Astrocyte of the spinal cord (primary cell): ENCODE results near the gene NXPH4.

ENCODE experiments used
- DNase-seq: peaks from one replicate; pipeline ENCODE4 v3.0.0; 2011; ENCODE audit warnings: low read depth, low spot score
- H3K4me3 ChIP-seq: 2 replicates; pipeline ENCODE4 v1.5.1; 2011; ENCODE audit warnings: low read depth, mild to moderate bottlenecking, low read length, moderate library complexity
- CTCF ChIP-seq: IDR thresholded peaks from 2 replicates; pipeline ENCODE4 v1.5.1; 2012; ENCODE audit warnings: low read depth, mild to moderate bottlenecking, low read length, inconsistent platforms
- in situ Hi-C: cut with HindIII; loops from 2 replicates; pipeline ENCODE4 v1.10.0; 2017; ENCODE audit warnings: low sequenced_read_pairs

NXPH4 gene

GRCh38 chr12:57219993-57220754, 3.6 kb downstream of the NXPH4 start:
- no peak for TF ChIP-seq CTCF
- DNase-seq: no peak

DNA sequence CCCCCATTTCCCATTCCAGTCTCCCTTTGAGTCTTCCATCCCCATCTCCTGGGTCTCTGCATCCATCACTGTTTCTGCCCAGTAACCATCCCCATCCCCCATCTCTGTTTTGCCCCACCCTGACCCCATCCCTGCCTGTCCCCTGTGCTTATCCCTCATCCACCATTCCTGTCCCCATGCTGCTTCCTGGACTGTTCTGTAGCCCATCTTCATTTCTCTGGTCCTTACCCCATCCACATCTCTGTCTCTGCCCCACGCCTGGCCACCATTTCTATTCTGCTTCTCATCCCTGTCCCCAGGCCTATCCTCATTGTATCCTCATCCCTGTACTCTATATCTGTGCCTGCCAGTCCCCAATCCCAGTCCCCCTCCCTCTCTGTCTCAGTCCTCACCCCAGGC, 4.2 kb downstream of the NXPH4 start:
- in situ Hi-C loops: no loop called here
- TF ChIP-seq CTCF: no peak
- DNase-seq: no peak

More at GRCh38 chr12:57219993-57220754, 3.6 kb downstream of the NXPH4 start:
- no peak overlapping the region for H3K4me3 ChIP-seq
- in situ Hi-C loops: no loop called here

GRCh38 chr12:57221169-57221917, 4.7 kb downstream of the NXPH4 start:
- in situ Hi-C loops: no loop called here
- DNase-seq: no peak
- H3K4me3 ChIP-seq: no peak overlapping the region
- no peak for TF ChIP-seq CTCF

More for the DNA sequence above, 4.2 kb downstream of the NXPH4 start:
- no peak overlapping the region for H3K4me3 ChIP-seq

DNA sequence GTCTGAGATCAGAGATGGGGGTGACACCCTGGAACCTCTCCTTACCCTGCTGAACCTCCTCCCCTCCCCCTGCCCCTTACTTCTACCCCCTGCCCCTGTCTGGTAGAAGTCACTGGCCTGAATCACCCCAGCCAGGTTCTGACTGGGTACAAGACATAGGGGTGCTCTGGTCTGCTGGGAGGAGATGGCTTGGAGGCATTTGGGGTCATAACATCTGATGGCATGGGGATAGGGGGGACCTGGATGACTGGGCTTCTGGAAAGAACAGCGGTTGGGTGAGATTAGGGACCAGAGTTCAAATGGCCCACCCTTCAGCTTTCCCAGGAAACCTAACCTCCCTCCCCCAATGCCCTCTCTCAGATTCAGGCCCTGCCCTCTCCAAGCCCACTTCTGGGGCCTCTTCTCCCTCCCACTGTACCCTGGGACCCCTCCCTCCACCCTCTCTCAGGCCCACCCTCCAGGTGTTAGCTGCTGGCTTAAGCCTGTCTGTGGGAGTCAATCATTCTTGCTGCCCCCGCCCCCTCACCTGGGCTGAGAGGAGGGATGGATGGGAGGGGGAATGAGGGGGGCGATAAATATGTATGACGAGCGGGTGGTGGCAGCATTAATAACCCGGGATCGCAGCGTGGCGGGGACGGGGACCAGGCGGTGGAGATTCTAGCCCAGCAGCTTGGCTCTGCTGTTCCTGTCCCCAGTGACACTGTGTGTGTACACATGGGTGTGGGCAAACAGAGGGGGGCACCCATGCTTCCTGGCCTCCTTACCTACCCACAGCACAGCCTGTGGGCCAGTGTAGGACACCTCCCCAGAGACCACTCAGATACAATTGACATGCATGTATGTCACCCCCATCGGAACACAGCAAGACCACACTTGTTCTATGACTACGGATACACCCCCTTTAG, 5.9 kb downstream of the NXPH4 start:
- H3K4me3 ChIP-seq: no peak overlapping the region
- in situ Hi-C loops: no loop called here
- DNase-seq: no peak
- TF ChIP-seq CTCF: no peak

DNA sequence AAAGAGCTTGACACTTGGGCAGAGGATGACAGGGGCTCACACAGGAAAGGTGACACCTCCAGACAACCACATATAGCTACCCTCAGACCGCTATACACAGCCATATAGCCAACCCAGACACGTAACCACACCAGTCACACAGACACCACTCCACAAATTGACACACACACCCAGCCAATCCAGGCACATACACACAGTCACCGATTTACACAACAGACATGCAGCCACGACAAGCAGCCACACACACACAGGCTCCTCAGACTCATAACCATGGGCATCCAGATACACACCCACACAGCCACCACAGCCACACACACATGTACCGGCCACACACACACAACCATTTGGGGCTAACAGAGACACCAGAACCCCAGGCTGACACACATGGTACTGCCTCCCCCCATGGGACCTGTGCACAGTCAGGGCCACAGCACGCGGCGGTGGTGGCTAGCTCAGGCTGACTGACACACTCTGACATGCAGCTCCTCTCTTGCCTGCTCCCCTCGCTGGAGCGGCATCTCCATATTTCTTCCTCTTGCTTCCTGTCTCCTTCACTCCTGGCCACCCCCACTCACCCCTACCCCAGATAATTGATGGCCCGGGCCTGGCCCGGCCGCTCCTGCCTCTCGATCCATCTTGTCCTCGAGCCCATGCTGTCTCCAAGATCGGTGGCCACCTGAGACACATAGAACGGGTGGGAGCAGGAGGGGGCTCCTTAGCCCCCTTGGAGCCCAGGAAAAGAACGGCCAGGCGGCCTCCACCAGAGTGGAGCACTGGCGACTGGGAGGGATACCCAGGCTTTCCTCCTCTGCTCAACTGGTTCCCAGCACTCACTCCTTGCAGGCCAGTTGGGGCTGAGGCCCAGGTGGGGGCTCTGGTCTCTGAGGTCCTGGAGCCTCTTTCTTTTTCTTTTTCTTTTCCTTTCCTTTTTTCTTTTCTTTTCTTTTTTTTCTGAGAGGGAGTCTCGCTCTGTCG, 6.9 kb downstream of the NXPH4 start:
- in situ Hi-C loops: no loop called here
- TF ChIP-seq CTCF: no peak
- no peak for DNase-seq
- H3K4me3 ChIP-seq: no peak overlapping the region
